Measurements from ENCODE around the gene HBB. TPM values are rescaled to one million over a fixed set of nuclear protein-coding genes. Genes with fewer than 3 reads are reported as not detected.
"Not testable (repeated sequence)": the region's sequence is repeated elsewhere in the genome, so short reads cannot be mapped to it uniquely, and the experiment has no call there.

Gene HBB
- total RNA-seq, 2 donors from 2014 or later, result not detected

DNA sequence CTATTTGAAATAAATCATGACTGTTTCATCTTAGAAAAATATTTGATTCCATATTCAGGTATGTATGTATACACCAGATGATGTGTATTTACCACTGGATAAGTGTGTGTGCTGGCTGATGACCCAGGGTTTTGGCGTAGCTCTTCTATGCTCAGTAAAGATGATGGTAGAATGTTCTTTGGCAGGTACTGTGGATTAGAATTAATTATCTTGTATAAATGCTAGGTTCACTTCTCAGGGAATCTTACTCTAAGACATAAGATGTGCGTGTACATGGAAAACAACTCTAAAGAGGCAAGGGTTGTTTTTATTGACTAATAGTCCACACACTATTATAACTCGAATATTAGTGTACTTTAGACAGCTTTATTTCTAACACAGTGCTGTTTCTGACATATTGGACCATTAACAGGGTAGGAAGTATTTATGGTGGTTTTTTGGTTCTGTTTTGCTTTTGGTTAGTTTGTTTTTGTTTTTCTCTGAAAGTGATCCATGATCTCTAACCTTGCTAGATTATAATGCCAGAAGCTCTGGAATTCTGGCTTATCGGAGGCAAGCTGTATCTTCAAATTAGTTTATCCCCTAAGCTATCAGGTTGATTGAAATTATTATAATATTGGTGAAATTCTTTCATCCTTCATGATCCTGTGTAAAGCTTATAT is 23.8 kb upstream of the HBB start:
- H3K4me3 Mint-ChIP-seq, result no peak overlapping the region
- Histone ChIP-seq H3K9me3 (ENCODE audit: control insufficient read depth, low read length) (no peaks in the 10 kb centered on the region), H3K9ac (ENCODE audit: extremely low read depth, low read length, poor library complexity, severe bottlenecking) (no peak overlapping the region), H3K27me3 (ENCODE audit: control insufficient read depth, insufficient read depth, low read length, poor library complexity, severe bottlenecking) (no peaks in the 10 kb centered on the region), H3K36me3 (ENCODE audit: control insufficient read depth, insufficient read depth, low read length) (no peaks in the 10 kb centered on the region), H3K4me3 (ENCODE audit: low read length) (no peak overlapping the region), H3K4me1 (ENCODE audit: control insufficient read depth, insufficient read depth, low read length) (no peaks in the 10 kb centered on the region), H3K27ac (ENCODE audit: low read depth, low read length) (no peak overlapping the region)
- no peak overlapping the region for H3K27ac Mint-ChIP-seq
- H3K27me3 Mint-ChIP-seq (ENCODE audit: insufficient read depth), result no peaks in the 10 kb centered on the region
- WGBS, 2 experiments (ENCODE audit: insufficient coverage in 1 of 2, insufficient read length in 1 of 2), result 96% methylated on average over 4 of the region's 4 CpGs; no CpG with 5 or more reads in 1 of the 2 experiments
- H3K4me1 Mint-ChIP-seq, result peaks cover 9% of the 10 kb centered on the region
- H3K36me3 Mint-ChIP-seq (ENCODE audit: low read depth), result no peaks in the 10 kb centered on the region
- H3K9me3 Mint-ChIP-seq, result no peaks in the 10 kb centered on the region
- TF ChIP-seq, protein P1, sequence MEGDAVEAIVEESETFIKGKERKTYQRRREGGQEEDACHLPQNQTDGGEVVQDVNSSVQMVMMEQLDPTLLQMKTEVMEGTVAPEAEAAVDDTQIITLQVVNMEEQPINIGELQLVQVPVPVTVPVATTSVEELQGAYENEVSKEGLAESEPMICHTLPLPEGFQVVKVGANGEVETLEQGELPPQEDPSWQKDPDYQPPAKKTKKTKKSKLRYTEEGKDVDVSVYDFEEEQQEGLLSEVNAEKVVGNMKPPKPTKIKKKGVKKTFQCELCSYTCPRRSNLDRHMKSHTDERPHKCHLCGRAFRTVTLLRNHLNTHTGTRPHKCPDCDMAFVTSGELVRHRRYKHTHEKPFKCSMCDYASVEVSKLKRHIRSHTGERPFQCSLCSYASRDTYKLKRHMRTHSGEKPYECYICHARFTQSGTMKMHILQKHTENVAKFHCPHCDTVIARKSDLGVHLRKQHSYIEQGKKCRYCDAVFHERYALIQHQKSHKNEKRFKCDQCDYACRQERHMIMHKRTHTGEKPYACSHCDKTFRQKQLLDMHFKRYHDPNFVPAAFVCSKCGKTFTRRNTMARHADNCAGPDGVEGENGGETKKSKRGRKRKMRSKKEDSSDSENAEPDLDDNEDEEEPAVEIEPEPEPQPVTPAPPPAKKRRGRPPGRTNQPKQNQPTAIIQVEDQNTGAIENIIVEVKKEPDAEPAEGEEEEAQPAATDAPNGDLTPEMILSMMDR (conservative IDR thresholded peaks at IDR 0.05), result no peak
- no peak for DNase-seq

DNA sequence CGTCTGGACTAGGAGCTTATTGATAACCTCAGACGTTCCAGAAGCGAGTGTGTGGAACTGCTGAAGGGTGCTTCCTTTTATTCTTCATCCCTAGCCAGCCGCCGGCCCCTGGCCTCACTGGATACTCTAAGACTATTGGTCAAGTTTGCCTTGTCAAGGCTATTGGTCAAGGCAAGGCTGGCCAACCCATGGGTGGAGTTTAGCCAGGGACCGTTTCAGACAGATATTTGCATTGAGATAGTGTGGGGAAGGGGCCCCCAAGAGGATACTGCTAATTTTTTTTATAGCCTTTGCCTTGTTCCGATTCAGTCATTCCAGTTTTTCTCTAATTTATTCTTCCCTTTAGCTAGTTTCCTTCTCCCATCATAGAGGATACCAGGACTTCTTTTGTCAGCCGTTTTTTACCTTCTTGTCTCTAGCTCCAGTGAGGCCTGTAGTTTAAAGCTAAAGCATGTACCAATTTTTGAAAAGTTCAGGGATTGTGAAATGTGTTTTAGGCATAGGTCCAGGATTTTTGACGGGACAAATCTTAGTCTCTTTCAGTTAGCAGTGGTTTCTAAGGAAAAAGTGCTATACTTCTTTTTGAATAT is 23.0 kb upstream of the HBB start, which contains the start of gene HBG1:
Gene HBG1, minus strand, starts transcription at position 51 of the 590 bp plus-strand sequence. CDS start 53 bp downstream, outside the sequence.
- not testable (repeated sequence) for H3K4me1 Mint-ChIP-seq; H3K4me3 ChIP-seq (ENCODE audit: low read length); H3K36me3 Mint-ChIP-seq (ENCODE audit: low read depth); H3K9me3 ChIP-seq (ENCODE audit: control insufficient read depth, low read length); DNase-seq; H3K9me3 Mint-ChIP-seq; H3K9ac ChIP-seq (ENCODE audit: extremely low read depth, low read length, poor library complexity, severe bottlenecking); H3K27me3 ChIP-seq (ENCODE audit: control insufficient read depth, insufficient read depth, low read length, poor library complexity, severe bottlenecking); H3K4me1 ChIP-seq (ENCODE audit: control insufficient read depth, insufficient read depth, low read length); H3K4me3 Mint-ChIP-seq; H3K36me3 ChIP-seq (ENCODE audit: control insufficient read depth, insufficient read depth, low read length); H3K27ac Mint-ChIP-seq; H3K27ac ChIP-seq (ENCODE audit: low read depth, low read length); H3K27me3 Mint-ChIP-seq (ENCODE audit: insufficient read depth)
- WGBS, 2 experiments (ENCODE audit: insufficient coverage in 1 of 2, insufficient read length in 1 of 2), result 92% methylated on average over 3 of the region's 9 CpGs; no CpG with 5 or more reads in 1 of the 2 experiments

DNA sequence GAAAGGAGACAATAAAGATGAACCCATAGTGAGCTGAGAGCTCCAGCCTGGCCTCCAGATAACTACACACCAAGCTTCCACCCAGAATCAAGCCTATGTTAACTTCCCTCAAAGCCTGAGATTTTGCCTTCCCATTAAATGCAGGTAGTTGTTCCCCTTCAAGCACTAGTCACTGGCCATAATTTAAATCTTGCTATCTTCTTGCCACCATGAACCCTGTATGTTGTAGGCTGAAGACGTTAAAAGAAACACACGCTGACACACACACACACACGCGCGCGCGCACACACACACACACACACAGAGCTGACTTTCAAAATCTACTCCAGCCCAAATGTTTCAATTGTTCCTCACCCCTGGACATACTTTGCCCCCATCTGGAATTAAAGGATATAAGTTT is 21.6 kb upstream of the HBB start:
- not testable (repeated sequence) for H3K9me3 ChIP-seq (ENCODE audit: control insufficient read depth, low read length); H3K9ac ChIP-seq (ENCODE audit: extremely low read depth, low read length, poor library complexity, severe bottlenecking); H3K27ac Mint-ChIP-seq; H3K4me3 Mint-ChIP-seq; H3K4me3 ChIP-seq (ENCODE audit: low read length); H3K4me1 ChIP-seq (ENCODE audit: control insufficient read depth, insufficient read depth, low read length); H3K27me3 Mint-ChIP-seq (ENCODE audit: insufficient read depth); DNase-seq; H3K27me3 ChIP-seq (ENCODE audit: control insufficient read depth, insufficient read depth, low read length, poor library complexity, severe bottlenecking); H3K4me1 Mint-ChIP-seq; H3K36me3 ChIP-seq (ENCODE audit: control insufficient read depth, insufficient read depth, low read length); H3K9me3 Mint-ChIP-seq; H3K27ac ChIP-seq (ENCODE audit: low read depth, low read length); H3K36me3 Mint-ChIP-seq (ENCODE audit: low read depth)
- WGBS, 2 experiments (ENCODE audit: insufficient coverage in 1 of 2, insufficient read length in 1 of 2), result 100% methylated on average over 2 of the region's 7 CpGs; no CpG with 5 or more reads in 1 of the 2 experiments

DNA sequence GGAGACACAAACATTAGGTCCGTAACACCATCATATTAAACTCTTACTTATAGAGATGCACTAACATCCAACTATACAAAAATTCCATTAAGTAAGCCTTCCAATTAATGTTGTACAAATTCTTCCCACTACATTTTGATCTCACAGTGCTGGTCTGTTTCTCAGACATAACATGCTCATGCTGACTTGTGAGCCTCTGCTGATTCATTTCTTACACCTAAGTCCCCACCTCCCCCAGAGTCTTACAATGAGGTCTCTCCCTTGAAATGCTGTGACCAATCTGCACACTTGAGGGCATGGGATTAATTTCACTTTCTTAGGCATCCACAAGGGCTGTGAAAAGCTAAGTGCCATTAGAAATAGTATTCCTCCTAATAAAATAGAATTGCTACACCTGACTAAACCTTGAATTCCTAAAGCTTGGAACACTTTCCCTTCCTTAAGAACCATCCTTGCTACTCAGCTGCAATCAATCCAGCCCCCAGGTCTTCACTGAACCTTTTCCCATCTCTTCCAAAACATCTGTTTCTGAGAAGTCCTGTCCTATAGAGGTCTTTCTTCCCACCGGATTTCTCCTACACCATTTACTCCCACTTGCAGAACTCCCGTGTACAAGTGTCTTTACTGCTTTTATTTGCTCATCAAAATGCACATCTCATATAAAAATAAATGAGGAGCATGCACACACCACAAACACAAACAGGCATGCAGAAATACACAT is 20.8 kb upstream of the HBB start:
- H3K4me1 ChIP-seq (ENCODE audit: control insufficient read depth, insufficient read depth, low read length), result no peaks in the 10 kb centered on the region
- H3K9me3 Mint-ChIP-seq, result no peaks in the 10 kb centered on the region
- no peak overlapping the region for H3K4me3 ChIP-seq (ENCODE audit: low read length)
- H3K9ac ChIP-seq (ENCODE audit: extremely low read depth, low read length, poor library complexity, severe bottlenecking), result no peak overlapping the region
- no peaks in the 10 kb centered on the region for H3K36me3 ChIP-seq (ENCODE audit: control insufficient read depth, insufficient read depth, low read length)
- no peak overlapping the region for H3K4me3 Mint-ChIP-seq
- no peak overlapping the region for H3K27ac ChIP-seq (ENCODE audit: low read depth, low read length)
- no peaks in the 10 kb centered on the region for H3K27me3 Mint-ChIP-seq (ENCODE audit: insufficient read depth)
- TF ChIP-seq, protein P1 (conservative IDR thresholded peaks at IDR 0.05), result no peak
- no peak overlapping the region for H3K27ac Mint-ChIP-seq
- H3K36me3 Mint-ChIP-seq (ENCODE audit: low read depth), result no peaks in the 10 kb centered on the region
- peaks cover 5% of the 10 kb centered on the region for H3K4me1 Mint-ChIP-seq
- no peaks in the 10 kb centered on the region for H3K9me3 ChIP-seq (ENCODE audit: control insufficient read depth, low read length)
- no peak for DNase-seq
- no peaks in the 10 kb centered on the region for H3K27me3 ChIP-seq (ENCODE audit: control insufficient read depth, insufficient read depth, low read length, poor library complexity, severe bottlenecking)
- 87% methylated on average over 3 of the region's 3 CpGs; no CpG with 5 or more reads in 1 of the 2 experiments for WGBS, 2 experiments (ENCODE audit: insufficient coverage in 1 of 2, insufficient read length in 1 of 2)

Measured in endodermal cell (in vitro differentiated cells).